Activated CD8-positive, alpha-beta memory T cell treated with anti-CD3 and anti-CD28 coated beads for 1 hour (primary cell): ENCODE results near the gene PEX14.
A peak's percentile ranks its signal among the peaks of the same experiment; 100 is the strongest.
"Not testable (repeated sequence)": the region's sequence is repeated elsewhere in the genome, so short reads cannot be mapped to it uniquely, and the experiment has no call there.

Source experiments
- DNase-seq, 2 donors: peaks; one replicate each; pipeline ENCODE4 v3.0.0-alpha.2; 2020; ENCODE audit warnings: low read depth in 1 of 2; ENCODE audit errors: extremely low read depth in 1 of 2

The PEX14 gene

DNA sequence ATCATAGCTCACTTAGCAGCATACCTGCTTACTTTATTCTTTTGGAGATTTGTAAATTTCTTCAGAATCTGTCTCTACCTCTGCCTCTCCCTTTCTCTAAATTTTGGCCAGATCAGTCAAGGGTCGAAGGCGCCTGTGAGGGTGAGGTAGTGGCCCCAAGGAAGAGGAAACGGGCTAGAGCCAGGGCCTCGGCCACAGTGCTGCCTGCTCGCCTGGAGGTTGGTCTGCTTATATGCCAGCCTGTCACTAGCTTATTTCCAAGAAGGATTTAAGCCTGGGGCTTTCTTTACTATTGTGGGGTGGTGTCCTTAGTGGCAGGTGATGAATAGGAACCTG lies 19.6 kb downstream of the PEX14 start:
- DNase-seq: no peak

DNA sequence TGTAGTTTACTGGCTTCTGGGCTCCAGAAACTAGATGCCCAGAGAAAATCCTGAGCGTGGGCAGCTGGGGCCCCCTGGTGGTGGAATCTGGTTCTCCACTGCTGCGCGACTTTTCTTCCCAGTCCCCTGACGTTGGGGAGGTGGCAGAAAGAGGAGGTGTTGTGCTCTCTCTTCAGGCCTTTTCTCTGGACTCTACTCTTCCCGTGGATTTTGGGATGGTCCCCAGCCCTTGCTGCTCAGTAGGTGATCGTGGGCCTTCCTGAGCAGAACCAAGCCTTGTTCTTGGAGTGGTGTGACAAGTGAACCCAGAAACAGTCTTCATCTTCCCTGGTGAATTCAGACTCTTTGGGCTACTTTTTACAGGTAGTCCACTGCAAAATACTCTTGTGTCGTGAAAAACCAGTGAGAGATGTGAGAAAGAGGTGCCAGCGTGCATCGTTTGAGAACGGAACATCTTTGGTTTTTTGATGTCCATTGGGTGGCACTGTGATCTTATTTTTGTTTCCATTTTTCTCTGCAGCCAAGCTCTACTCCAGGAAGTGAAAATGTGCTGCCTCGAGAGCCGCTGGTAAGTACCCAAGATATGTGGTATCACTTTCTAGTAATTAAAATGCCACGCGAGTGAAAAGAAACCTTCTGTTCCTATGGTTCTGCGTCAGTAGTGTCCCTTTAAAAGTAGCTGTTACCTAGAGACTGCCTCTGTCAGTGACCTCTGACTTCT lies 20.2 kb downstream of the PEX14 start:
- DNase-seq: peak; percentile 47 to 71

DNA sequence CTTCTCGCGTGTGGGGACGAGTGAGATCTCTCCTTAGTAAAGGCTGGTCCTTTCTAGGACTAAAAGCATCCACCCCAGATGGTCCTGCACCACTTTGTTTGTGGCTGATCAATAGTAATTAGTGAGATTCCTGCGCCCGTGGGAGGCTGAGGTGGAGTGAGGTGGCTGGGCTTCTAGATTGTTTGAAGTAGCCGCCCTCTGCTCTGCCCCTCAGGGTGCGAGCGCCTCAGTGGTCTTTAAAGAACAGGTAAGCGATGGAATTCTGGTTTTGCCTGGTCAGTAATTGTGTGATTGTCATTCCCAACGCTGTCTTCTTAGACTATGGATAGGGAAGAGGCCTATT lies 20.7 kb downstream of the PEX14 start:
- no peak for DNase-seq

DNA sequence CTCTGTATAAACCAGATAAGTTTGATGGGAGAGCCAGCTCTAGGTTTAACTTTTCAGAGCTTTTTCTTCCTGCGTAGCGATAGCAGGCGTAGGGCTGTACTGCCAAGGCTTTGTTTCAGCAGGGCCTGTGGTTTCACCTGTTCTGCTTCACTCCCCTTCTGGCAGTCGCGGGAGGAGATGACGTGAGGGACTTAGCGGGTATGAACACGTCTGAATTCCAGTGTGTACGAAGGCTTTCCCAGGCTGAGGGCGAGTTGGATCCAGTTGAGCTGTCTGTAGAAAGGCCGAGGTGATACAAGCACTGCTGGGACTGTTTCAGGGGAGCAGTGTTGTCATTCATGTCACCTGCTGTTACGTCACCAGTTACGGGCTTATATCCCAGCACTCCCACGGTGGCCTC lies 21.2 kb downstream of the PEX14 start:
- DNase-seq: no peak

DNA sequence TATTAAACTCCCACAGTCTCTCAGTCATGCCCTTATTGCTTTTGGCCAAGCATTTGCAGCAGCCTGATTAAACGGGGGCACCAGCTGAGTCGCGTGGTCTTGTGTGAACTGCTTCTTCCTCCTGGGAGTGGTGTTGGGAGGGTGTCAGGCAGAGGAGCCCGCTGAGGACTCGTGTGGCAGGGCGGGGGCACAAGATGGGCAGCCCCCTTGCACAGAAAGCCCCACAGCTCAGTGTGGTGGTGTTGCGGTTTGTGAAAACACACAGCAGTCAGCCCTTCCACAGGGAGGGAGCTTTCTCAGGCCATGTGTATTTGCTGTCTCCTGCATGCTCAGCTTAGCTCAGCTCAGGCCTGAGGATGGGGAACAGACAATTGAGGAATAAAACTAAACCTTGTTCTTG lies 22.4 kb downstream of the PEX14 start:
- DNase-seq: no peak

DNA sequence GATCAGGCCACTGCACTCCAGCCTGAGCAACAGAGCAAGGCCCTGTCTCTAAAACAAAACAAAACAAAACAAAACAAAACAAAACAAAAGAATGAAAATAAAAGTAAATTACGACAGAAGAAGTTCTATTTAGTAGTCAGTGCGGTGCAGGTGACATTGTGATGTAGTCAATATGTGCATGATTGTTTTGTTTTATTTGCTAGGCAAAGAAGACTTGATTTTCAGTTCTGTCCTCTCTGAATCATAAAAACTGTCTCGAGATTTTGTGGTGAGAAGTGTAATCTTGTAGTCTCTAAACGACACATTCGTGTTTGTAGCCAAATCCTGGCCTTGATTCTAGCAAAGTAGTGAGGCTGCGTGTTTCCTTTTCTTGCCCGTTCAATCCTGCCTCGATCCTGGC lies 23.5 kb downstream of the PEX14 start:
- no peak for DNase-seq

DNA sequence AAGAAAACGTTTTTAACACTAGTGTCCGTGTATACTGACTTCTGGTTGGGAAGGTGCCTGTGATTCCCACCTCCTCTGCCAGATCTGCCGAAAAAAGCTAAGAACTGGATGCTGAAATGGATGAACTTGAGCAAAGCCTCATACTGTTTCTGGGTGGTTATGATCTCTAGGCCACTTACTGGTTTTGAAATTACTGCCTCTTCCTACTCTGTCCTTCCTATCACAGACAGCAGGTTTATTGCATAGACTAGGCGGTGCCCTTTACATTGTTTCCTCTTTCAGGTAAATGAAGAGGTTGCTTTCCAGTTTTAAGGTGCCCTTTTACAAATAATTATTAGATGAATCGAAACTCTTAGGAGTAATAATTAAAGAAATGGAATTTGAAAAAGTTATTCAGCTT lies 27.5 kb downstream of the PEX14 start:
- DNase-seq: no peak

DNA sequence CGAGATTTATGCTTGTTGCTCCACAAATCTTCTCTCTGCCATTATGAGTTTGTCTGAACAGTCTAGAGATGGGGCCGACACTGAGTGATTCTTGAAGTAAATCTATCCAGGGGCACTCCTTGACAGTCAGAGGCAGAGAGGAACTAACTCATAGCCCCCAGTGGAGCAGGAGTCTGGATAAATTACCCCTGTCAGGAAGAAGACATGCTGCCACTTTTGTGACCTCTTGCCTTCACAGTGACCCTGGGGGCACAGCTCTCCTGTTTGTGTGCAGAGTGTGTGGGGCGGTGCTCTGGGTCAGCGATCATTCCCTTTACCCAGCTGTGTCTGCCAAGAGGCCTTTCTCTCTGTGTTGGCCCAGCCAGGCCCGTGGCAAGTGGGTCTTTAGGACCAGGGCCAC lies 29.5 kb downstream of the PEX14 start:
- DNase-seq: no peak

DNA sequence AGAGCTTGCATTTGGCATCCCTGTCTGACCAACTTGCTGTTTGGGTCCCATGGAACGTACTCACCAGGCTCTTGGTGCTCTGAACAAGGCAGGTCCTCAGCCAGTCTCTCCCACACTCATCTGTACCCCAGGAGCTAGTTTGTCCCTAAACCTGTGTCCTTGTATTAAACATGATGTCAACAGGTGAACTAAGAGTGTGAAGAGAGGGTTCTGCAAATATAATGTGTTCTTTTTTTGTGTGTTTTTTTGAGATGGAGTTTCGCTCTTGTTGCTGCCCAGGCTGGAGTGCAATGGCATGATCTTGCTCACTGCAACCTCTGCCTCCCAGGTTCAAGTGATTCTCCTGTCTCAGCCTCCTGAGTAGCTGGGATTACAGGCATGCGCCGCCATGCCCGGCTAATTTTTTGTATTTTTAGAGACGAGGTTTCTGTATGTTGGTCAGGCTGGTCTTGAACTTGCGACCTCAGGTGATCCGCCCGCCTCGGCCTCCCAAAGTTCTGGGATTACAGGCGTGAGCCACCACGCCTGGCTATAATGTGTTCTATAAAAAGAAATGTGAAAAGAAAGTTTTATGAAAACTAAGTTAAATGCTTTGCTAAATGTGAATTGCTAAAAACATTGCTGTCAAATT lies 31.4 kb downstream of the PEX14 start:
- not testable (repeated sequence) for DNase-seq

DNA sequence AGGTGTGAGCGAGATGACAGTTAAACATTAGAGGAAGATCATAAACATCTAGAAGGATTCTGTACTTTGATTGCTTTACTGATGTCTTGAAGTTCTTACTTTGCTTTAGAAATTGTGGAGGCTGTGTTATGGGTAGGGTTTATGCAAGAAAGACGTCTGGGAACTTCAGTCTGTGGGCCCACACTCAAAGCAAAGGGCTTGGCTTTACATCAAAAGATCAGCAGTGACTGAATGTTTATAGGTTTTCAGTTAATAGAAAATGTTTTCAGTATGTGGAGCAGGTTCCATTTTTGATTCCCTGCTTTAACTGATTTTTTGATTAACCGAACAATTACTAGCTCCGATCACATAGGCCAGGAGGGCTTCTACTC lies 31.9 kb downstream of the PEX14 start:
- DNase-seq: no peak

DNA sequence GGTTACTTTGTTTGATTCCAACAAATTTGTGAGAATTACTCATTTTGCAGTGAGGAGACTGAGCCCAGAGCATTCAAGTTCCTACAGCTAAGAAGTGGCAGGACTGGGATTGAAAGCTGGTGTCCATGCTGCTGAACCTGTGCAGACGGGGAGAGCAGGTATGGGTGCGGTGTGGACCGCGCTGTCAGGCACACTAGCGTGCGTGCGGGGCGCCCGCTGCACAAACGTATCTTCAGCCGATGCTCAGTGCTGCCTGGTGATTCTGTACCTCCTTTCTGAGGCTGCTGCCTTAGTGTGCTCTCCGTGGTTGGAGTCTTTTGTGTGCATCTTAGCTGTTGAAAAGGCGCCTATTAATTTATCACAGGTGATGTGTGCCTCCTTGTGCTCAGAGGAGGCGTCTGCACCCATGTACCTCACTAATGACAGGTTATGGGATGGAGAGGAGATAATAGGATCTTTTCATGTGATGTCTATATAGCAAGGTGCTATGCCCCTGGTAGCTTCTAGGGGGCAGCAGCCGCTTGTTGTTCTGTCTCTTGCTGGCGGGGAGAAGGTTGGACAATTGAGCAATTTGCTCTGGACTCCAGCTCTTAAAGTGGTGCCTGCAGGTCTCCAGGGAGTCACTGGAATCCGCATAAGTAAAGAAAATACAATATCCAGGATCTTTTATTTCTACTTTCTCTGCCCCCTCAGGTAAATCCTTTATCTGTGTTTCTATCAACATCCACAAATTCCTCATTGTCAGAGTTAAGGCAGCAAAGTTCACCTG lies 32.5 kb downstream of the PEX14 start:
- peak in 1 of 2 donors; percentile 22 for DNase-seq

DNA sequence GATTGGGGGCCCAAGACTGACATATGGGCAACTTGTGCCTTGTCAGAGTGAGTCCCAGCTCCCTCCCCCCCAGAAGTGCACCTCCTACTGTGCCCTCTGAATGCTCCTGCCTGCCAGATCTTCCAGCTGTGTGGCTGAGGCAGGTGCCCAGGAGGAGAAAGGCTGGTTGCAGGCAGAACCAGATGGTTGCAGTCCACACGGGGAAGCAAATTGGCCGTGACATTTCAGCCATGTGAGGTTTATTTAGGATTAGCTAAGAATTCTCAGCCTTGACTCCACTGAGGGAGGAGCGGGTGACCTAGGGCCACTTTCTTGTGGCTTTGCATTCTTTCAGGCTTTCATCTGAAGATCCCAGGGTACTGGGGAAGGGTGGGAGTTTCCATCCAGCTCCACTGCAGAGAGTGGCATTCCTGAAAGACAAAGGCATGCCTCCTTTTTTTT lies 33.8 kb downstream of the PEX14 start:
- no peak for DNase-seq

DNA sequence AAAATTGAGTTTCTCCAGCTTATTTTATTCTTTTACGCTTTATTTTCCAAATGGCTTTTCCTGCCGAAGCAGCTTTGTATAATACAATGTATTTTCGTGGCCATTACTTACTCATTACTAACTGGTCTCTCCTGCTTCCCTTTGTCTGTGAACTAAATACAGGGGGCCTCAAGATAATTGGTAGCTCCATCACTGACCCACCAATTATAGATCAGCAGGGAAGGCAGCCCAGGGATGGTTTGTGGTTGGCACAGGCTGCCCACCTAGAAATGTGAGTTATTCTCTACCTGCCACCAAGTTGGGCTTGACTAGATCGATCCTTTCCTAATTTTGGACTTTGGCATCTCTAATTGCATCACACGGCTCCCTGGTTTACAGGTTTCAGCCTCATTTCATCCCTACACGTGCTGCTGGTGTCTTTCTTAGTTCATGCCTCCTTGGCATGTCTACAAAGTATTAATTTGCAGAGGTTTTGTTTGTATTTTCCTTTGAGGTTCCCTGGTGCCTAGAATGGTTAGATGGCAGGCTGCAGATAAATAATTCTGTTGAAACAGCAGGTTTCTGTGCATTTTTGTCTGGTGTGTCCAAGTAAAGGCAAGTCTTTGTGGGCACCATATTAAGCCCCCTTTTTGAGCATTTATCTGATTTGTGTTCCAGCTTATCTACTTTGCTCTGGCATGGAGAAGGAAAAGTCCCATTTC lies 35.2 kb downstream of the PEX14 start:
- DNase-seq: no peak

DNA sequence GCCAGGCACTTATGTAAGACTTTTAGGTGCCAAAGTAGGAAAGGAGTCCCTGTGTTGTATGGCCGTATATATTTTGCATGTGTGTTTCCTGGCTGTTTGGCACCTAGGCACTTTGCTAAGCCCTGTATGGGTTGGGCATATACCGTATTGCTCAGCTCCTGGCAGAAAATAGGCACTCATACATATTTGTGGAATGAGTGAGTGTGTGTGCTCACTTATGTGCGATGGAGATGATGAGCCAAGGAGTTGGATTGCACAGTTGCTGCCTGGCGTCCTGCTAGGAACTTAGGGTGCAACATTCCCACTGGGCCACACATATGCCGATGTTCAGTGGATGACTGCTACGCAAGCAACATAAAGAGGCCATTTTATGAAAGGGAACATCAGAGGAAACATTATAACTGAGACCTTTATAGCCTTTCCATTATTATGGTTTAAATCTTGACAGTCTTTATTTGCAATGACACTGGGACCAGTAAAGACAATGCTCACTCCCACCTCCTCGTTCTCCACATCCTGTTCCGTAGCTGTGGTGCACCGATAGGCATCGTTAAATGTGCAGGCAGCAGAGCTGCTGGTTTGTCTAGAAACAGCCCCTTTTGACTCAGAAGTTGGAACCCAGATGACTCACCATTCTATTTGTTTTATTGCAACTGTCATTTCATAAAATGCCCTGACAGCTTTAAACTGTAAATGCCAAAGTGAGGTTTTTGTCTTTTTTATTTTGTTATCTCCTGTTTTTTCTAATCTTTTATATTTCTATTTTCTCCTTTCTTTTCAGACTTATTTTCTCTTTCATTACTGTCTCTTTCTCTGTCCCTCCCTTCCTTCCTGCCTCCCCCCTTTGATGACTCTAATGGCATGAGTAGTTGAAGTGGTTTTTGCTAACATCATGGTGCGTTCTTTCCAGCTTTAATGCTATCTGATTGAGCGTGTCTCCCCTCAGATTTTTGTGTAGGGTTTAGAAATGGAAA lies 36.1 kb downstream of the PEX14 start:
- DNase-seq: peak; percentile 45 to 53

DNA sequence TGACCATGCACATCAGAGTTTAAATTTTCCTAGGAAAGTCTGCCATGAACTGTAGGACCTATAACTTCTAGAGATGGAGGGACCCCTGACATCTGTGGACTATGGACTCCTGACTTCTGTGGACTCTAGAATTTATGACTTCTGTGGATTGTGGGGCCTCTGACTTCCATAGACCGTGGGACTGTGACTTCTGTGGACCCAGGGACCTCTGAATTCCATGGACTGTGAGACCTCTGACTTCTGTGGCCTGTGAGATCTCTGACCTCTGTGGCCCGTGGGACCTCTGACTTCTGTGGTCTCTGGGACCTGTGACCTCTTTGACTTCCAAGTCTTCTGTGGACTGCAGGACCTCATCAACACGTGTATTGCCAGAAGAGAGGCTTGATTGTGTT lies 36.7 kb downstream of the PEX14 start:
- DNase-seq: no peak

DNA sequence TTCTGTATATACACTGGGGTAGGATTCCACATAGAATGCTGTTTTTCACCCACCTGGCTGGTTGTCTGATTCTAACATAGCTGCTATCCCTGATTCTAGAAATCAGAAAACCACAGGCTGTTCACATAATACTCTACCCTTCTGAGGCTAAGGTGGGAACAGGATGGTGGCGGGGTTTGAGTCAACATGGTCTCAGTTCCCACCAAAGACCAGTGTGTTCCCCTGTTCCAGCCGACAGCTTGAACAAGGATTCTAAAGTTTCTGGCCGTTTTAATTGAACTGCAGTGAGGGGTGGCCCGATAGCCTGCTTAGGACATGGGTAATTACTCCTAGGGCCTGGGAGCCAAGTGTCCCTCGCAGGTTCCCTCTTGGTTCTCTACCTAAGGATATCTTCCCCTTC lies 38.4 kb downstream of the PEX14 start:
- no peak for DNase-seq

DNA sequence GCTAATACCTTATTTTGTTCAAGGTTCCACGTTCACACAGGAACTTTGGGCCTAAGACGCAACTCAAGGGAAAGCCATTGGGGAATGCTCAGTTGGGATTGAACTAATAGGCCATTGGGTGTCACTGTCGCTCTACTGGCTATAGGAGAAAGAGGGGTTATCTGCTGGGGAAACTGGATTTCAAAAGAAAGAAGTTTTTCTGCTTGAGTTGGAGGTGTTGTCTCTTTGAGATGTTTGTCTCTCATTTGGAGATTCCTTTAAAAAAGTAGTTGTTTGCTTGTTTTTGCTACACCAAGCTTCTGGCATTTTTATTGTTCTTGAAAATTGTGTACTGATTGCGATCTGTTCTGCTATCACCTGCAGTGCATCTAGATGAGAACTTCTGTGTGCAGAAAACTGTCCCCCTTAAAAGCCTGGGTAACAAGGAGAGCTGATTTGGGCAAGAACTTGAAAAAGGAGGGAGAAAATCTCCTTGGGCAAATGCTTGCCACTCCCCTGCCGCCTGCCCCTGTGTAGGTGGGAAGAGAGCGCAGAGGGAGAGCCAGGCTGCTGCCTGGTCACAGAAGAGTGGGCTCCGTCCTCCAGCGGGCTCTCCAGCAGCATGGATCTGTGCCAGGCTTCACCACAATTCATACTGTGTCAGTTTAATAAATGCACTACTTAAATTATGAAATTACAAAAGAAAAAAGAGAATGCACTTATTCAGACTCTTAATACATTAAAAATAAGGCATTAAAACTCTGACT lies 39.9 kb downstream of the PEX14 start:
- DNase-seq: no peak

DNA sequence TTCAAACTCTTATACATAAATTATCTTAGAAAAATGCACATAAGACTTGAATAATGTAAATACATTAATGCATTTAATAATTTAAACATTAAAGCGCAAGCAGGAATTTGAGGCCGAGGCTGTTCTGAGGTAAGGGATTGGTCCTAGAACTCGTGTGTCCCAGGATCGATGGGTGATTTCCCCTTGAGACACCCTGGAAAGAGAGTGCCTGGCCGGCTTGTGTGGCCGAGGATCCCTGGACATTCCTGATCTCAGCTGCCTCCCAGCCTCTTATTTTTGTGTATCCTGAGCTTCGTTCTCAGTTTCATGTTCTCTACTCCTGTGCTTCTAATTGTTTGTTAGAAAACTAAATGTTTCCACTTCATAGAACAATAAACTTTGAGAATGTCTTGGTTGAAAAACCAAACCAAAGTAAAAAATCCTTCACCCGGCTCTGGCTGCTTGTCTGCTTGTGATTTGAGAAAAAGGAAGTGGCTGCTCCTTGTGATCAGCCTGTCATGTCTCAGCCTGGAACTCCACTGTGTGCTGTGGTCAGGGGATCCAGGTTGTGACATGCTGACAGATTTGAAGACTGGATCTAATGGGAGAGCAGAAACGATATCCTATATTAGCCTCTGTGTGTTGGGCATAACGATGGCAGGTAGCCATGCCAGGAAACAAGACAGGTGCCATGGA lies 40.7 kb downstream of the PEX14 start:
- DNase-seq: no peak
